ENCODE data around the gene TMEM108. TPM values are rescaled to one million over a fixed set of nuclear protein-coding genes. Genes with fewer than 3 reads are reported as not detected.
A peak's percentile ranks its signal among the peaks of the same experiment; 100 is the strongest.

Gene TMEM108
- total and polyA plus RNA-seq, 10 of the 15 experiments (the other 5 are each of a cell fraction or from before 2014, with no cell fraction given) = 0.02 to 0.58 (median 0.12) TPM; not detected in 5

GRCh38 chr3:133103706-133104105 is 65.5 kb downstream of the TMEM108 start (continued):
- TF ChIP-seq EZH2 (IDR thresholded peaks at IDR 0.05; ENCODE audit: borderline replicate concordance, control insufficient read depth, low read depth, low read length) (no peak), MLLT1 (IDR thresholded peaks at IDR 0.05) (no peak), MEF2B (IDR thresholded peaks at IDR 0.05; ENCODE audit: partially characterized antibody, poor library complexity, severe bottlenecking) (no peak), SKIL (IDR thresholded peaks at IDR 0.05; ENCODE audit: low read depth, poor library complexity, severe bottlenecking) (no peak)

GRCh38 chr3:133106169-133106568 is 68.0 kb downstream of the TMEM108 start:
- ATAC-seq (no peak), FAIRE-seq (peak; percentile 41), DNase-seq (ENCODE audit: low read depth, low spot score) (no peak)
- H3K79me2 ChIP-seq (ENCODE audit: control insufficient read depth, insufficient read depth, low read length) = no peaks in the 10 kb centered on the region
- 17% methylated on average over 1 of the region's 1 CpG for WGBS (ENCODE audit: insufficient coverage, insufficient replicate concordance, low lambda C conversion rate, missing lambda C conversion rate)
- no peaks in the 10 kb centered on the region for H3K4me1 ChIP-seq (ENCODE audit: control insufficient read depth, insufficient read depth, low read length)
- no peak overlapping the region for H2AFZ ChIP-seq (ENCODE audit: control insufficient read depth, low read depth, low read length)
- in situ Hi-C loops (cut with MboI) = no loop called here
- H3K4me2 ChIP-seq (ENCODE audit: control insufficient read depth, insufficient read depth) = no peak overlapping the region
- SMC1A ChIA-PET (ENCODE audit: uncharacterized antibody, unreplicated experiment) = no interaction called here
- CTCF ChIA-PET = no interaction called here
- BruUV-seq (replicated peaks) = no TSS peak
- RAD21 ChIA-PET (ENCODE audit: unreplicated experiment) = no interaction called here
- no peak overlapping the region for H3K9ac ChIP-seq (ENCODE audit: control insufficient read depth, insufficient read depth, low read length)
- no peaks in the 10 kb centered on the region for H3K27me3 ChIP-seq (replicated peaks in 1 of 2; ENCODE audit: control insufficient read depth in 2 of 2, insufficient read depth in 2 of 2, low read length in 1 of 2)
- H3K27ac ChIP-seq (ENCODE audit: control insufficient read depth, insufficient read depth) = no peak overlapping the region
- no peaks in the 10 kb centered on the region for H3K9me3 ChIP-seq (replicated peaks; ENCODE audit: control insufficient read depth, insufficient read depth, low read length)
- no peak overlapping the region for H3K4me3 ChIP-seq
- intact Hi-C loops (cut with micrococcal nuclease; ENCODE audit: unreplicated experiment) = no loop called here
- POLR2A ChIA-PET = no interaction called here
- H3K36me3 ChIP-seq (ENCODE audit: control insufficient read depth in 2 of 2, insufficient read depth in 2 of 2, low read length in 1 of 2) = no peaks in the 10 kb centered on the region
- no peaks in the 10 kb centered on the region for H4K20me1 ChIP-seq (ENCODE audit: control insufficient read depth, insufficient read depth)
- TF ChIP-seq WRNIP1 (IDR thresholded peaks at IDR 0.05; ENCODE audit: borderline replicate concordance, low read depth, low read length) = no peak
- TF ChIP-seq RELB (IDR thresholded peaks at IDR 0.05; ENCODE audit: low read depth) = no peak
- TF ChIP-seq RAD51 (IDR thresholded peaks at IDR 0.05) = no peak
- TF ChIP-seq SKIL (IDR thresholded peaks at IDR 0.05; ENCODE audit: low read depth, poor library complexity, severe bottlenecking) = no peak
- no peak for TF ChIP-seq PAX5 (IDR thresholded peaks at IDR 0.05; ENCODE audit: borderline replicate concordance, low read depth, low read length)
- no peak for TF ChIP-seq NR2C1 (IDR thresholded peaks at IDR 0.05)
- no peak for TF ChIP-seq POLR2A (IDR thresholded peaks at IDR 0.05; ENCODE audit: low read depth, low read length)
- TF ChIP-seq ZZZ3 (IDR thresholded peaks at IDR 0.05; ENCODE audit: control insufficient read depth, insufficient read length, low read depth) = no peak
- no peak for TF ChIP-seq JUNB (IDR thresholded peaks at IDR 0.05)

Data from GM12878 (cell line).